Pancreas (tissue), 10 donors: ENCODE data around the gene RPTOR. TPM values are rescaled to one million over a fixed set of nuclear protein-coding genes. Genes with fewer than 3 reads are reported as not detected.

Experiments
- ATAC-seq, 4 donors: fragments of 200-7000 bp; cut with Tn5 transposase; one replicate each; pipeline versions ENCODE4 v1.8.0 to v1.9.1; 2020; ENCODE audit warnings: mild to moderate bottlenecking in 4 of 4, moderate library complexity in 4 of 4
- DNase-seq, 6 donors: peaks; one replicate each; pipeline ENCODE4 v3.0.0-alpha.2; 2020
- FAIRE-seq: peaks from 2 replicates; lab custom pipeline; 2012; peaks lifted over from hg19 to GRCh38; lab: Jason Lieb, UNC
- H3K27ac ChIP-seq, 4 donors: fragments of 200-600 bp; sonication (generic); 1 replicate in 3 of 4; 2 replicates in 1 of 4; pipeline versions ENCODE4 v1.5.0 to v1.8.0; 2020
- H3K27me3 ChIP-seq, 4 donors: fragments of 200-600 bp; one replicate each; pipeline ENCODE4 v1.8.0; 2021
- H3K36me3 ChIP-seq, 3 donors: fragments of 200-600 bp; sonication (generic) in 1 of 3; one replicate each; pipeline versions ENCODE4 v1.5.0 to v1.8.0; 2020 to 2021
- H3K4me1 ChIP-seq, 3 donors: fragments of 200-600 bp; one replicate each; pipeline ENCODE4 v1.8.0; 2021
- H3K4me3 ChIP-seq, 4 donors: fragments of 200-600 bp; sonication (generic) in 2 of 4; one replicate each; pipeline versions ENCODE4 v1.5.0 to v1.8.0; 2020 to 2021
- H3K9me3 ChIP-seq, 4 donors: fragments of 200-600 bp; one replicate each; pipeline ENCODE4 v1.8.0; 2021
- WGBS, 2 donors: extraction: QIAGEN DNeasy Blood & Tissue Kit; methylation state at CpG; one replicate each; pipeline ENCODE4 v1.1.7; 2013; 5-methylcytosine and 5-hydroxymethylcytosine counted together
- intact Hi-C, 3 donors: fragments of 100-400 bp; cut with DNase I; formaldehyde crosslinking; loops; one replicate each; pipeline versions ENCODE4 v1.11.1 to v1.14.2; 2022
- polyA plus RNA-seq, 2 donors: library from polyadenylated mRNA; stranded (reverse); fragments of 200-250 nt; gene quantifications; one replicate each; pipeline ENCODE4 v1.2.3, GENCODE V29; 2013
- total RNA-seq, 6 donors: library from RNA; stranded (reverse); fragmentation: NEBNext Ultra II Directional in 4 of 6; extraction: Animal tissue kit (Norgen Biotek cat#: 25700) in 4 of 6; gene quantifications; one replicate each; pipeline versions ENCODE4 v1.2.1 to v1.2.4, GENCODE V29; 2021 to 2023
- TF ChIP-seq, protein P1 (sequence below), 4 donors: fragments of 200-600 bp; sonication (generic) in 3 of 4; IDR thresholded peaks; one replicate each; pipeline versions ENCODE4 v1.5.0 to v1.8.0; 2021; ENCODE audit warnings: antibody characterized with exemption in 4 of 4
- donor health status: healthy with polysubstance abuse.
- donor health status: DM: no; HTN: no; CAD: no; lungs with moderate emphysema.
- donor health status: DM: no; HTN: no; CAD: no.
- donor health status: control.
- donor health status: control.
- donor health status: Bipolar disorder and iron deficiency.
- donor health status: DM: yes; HTN: yes; CAD: no.
- donor health status: DM: no; HTN: no; CAD: no.
- donor health status: DM: no; HTN: no; CAD: no.
- donor health status: DM: yes; HTN: yes; CAD: no.

Gene RPTOR
- total and polyA plus RNA-seq, 8 donors, result 5.0 to 18.9 (median 13.2) TPM

DNA sequence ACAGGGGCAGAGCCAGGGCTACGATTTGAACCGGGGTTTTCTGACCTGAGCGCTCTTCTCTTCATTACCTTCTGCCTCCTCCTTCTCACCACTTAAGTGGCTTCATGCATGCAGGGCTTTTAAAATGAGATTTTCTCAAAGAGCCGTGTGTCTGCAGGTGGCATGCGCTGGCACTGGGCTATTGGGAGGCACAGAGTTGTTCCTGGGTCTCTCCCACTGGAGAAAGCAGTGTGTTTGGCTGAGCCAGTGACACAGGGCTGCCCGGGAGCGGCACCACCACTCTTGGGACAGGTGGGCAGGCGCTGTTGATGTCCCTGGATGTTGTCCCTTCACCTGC, 228.2 kb downstream of the RPTOR start:
- no peak for DNase-seq
- WGBS, 2 donors, result 83 to 93% methylated on average over 8 of the region's 8 CpGs
- ATAC-seq, result no peak
- no peak for FAIRE-seq
- TF ChIP-seq, protein P1, sequence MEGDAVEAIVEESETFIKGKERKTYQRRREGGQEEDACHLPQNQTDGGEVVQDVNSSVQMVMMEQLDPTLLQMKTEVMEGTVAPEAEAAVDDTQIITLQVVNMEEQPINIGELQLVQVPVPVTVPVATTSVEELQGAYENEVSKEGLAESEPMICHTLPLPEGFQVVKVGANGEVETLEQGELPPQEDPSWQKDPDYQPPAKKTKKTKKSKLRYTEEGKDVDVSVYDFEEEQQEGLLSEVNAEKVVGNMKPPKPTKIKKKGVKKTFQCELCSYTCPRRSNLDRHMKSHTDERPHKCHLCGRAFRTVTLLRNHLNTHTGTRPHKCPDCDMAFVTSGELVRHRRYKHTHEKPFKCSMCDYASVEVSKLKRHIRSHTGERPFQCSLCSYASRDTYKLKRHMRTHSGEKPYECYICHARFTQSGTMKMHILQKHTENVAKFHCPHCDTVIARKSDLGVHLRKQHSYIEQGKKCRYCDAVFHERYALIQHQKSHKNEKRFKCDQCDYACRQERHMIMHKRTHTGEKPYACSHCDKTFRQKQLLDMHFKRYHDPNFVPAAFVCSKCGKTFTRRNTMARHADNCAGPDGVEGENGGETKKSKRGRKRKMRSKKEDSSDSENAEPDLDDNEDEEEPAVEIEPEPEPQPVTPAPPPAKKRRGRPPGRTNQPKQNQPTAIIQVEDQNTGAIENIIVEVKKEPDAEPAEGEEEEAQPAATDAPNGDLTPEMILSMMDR (IDR thresholded peaks at IDR 0.05), result no peak
- Histone ChIP-seq H3K36me3 (no peaks in the 10 kb centered on the region), H3K9me3 (no peaks in the 10 kb centered on the region), H3K4me3 (no peak overlapping the region), H3K27ac (no peak overlapping the region), H3K27me3 (no peaks in the 10 kb centered on the region), H3K4me1 (no peaks in the 10 kb centered on the region)
- intact Hi-C loops, result no loop called here

DNA sequence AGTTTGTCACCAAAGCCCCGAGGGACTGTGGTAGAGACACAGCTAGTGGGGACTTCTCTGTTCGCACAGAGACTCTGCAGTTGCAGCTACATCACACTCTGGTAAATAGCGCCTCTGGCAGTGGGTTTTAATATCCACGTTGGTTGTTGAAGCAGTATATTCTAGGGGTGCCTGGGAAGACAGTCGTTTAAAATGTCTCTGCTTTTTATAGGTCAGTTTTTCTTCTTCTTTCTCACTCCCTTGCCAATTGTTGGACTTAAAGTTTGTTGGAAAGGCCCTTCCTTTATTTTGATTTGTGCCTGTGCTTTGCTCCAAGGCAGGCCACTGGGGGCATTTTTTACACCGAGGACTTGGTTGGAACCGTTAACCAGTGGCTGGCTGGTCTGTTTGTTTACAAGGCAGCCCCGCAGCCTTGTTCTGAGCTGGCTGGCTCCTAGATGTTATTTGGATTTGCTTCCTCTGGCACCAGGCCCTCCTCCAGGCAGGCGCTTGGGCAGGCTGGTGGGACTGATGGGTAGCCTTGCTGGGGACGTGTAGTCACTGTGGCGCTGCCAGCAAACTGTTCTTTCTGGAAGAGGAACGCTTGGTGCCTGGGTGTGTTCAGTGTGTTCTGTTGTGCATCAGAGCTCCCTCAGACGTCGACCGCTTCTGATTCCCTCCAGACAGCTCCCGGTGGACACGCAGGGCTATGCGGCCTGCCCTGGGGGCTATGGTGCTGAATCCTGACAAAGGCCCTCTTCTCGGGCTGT, 228.8 kb downstream of the RPTOR start:
- no peak for DNase-seq
- Histone ChIP-seq H3K4me1 (no peaks in the 10 kb centered on the region), H3K27ac (no peak overlapping the region), H3K4me3 (no peak overlapping the region), H3K27me3 (no peaks in the 10 kb centered on the region), H3K9me3 (no peaks in the 10 kb centered on the region), H3K36me3 (no peaks in the 10 kb centered on the region)
- intact Hi-C loops, result no loop called here
- WGBS, 2 donors, result 82 to 84% methylated on average over 19 of the region's 19 CpGs
- TF ChIP-seq, protein P1 (IDR thresholded peaks at IDR 0.05), result no peak
- no peak for FAIRE-seq
- ATAC-seq, result no peak

DNA sequence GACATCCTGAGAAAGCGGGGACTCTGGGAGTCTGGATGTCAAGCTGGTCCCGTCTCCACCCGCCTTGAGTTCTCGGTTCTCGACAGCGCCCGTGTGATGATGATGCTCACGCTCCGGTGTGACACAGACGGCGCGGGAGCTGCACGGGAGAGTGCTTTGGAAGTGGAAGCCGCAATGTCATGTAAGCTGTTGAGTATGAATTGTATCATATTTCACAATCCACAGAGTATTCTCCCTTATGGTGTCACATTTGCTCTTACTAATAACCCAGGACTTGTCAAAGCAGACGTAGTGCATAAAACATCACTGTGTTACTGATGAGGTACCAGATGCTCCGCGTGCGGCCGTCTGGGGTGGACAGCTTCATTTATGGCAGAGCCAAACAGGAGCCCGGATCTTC, 229.5 kb downstream of the RPTOR start:
- H3K4me1 ChIP-seq, result no peaks in the 10 kb centered on the region
- TF ChIP-seq, protein P1 (IDR thresholded peaks at IDR 0.05), result no peak
- H3K27ac ChIP-seq, result no peak overlapping the region
- no peak for ATAC-seq
- H3K27me3 ChIP-seq, result no peaks in the 10 kb centered on the region
- H3K36me3 ChIP-seq, result no peaks in the 10 kb centered on the region
- no peak for FAIRE-seq
- no peaks in the 10 kb centered on the region for H3K9me3 ChIP-seq
- 95 to 96% methylated on average over 20 of the region's 20 CpGs for WGBS, 2 donors
- no peak overlapping the region for H3K4me3 ChIP-seq
- intact Hi-C loops, result no loop called here
- DNase-seq, result no peak

DNA sequence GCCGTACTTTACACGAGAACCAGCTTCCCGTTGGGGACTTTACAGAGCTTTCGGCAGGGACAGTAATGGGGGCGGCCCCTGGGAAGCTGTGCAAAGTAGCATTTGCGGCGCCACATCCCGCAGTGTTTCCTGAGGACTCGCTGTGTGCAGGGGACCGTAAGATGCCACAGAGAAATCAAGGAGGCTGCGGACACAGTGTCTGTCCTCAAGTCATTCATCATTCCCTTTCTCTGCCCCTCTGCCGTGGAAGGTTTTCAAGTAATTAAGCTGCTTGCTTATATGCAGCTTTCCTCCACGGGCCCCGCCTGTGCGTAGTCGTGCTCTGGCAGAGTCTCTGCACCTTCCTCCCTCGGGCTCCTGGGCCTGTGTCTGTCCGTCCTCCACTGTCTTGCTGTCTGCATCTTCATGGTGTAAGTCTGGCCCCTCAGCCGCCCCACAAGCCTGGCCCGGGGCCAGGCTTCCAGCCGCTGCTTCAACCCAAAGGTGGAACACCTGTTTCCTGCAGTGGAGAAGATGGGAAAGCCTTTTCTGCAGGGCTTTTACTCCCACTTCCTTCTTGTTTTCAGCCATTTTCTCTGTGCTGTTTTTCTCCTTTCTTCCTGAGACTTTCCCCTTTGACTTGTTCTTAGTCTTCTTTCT, 230.1 kb downstream of the RPTOR start:
- Histone ChIP-seq H3K4me1 (no peaks in the 10 kb centered on the region), H3K4me3 (no peak overlapping the region), H3K27me3 (no peaks in the 10 kb centered on the region), H3K36me3 (no peaks in the 10 kb centered on the region), H3K27ac (no peak overlapping the region), H3K9me3 (no peaks in the 10 kb centered on the region)
- intact Hi-C loops, result no loop called here
- 85 to 87% methylated on average over 21 of the region's 21 CpGs for WGBS, 2 donors
- DNase-seq, result no peak
- no peak for FAIRE-seq
- ATAC-seq, result no peak
- TF ChIP-seq, protein P1 (IDR thresholded peaks at IDR 0.05), result no peak

DNA sequence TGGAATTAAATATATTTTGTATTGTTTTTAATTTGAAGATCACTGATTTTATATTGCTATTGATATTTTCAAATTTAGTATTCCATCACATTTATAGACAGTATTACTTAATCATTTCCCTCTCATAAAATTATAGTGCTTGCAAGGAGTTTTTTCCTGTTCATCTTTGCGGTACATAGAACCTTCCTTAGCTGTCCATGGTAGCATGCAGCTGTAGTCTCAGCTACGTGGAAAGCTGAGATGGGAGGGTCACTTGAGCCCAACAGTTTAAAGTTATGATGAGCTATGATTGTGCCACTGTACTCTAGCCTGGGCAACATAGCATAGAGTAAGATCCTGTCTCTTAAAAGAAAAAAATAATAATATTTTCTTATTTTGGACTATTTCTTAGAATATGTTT, 231.2 kb downstream of the RPTOR start:
- Histone ChIP-seq H3K27me3 (no peaks in the 10 kb centered on the region), H3K36me3 (no peaks in the 10 kb centered on the region), H3K4me3 (no peak overlapping the region), H3K27ac (no peak overlapping the region), H3K9me3 (no peaks in the 10 kb centered on the region), H3K4me1 (no peaks in the 10 kb centered on the region)
- intact Hi-C loops, result no loop called here
- DNase-seq (no peak), FAIRE-seq (no peak), ATAC-seq (no peak)
- TF ChIP-seq, protein P1 (IDR thresholded peaks at IDR 0.05), result no peak
- 96 to 97% methylated on average over 2 of the region's 2 CpGs for WGBS, 2 donors
